Upper lobe of left lung (tissue), 4 donors: ENCODE measurements around the gene MTFP1.

Source experiments
- EP300 ChIP-seq, 4 donors: sonication (generic); formaldehyde crosslinking; IDR thresholded peaks; one replicate each; pipeline ENCODE4 v1.5.1; 2017; ENCODE audit warnings: antibody characterized with exemption in 4 of 4, control low read depth in 2 of 4
- POLR2A ChIP-seq, 4 donors: fragments of 450-650 bp; IDR thresholded peaks; one replicate each; pipeline ENCODE4 v1.5.1; 2016 to 2017; ENCODE audit warnings: antibody characterized with exemption in 4 of 4, mild to moderate bottlenecking in 2 of 4
- POLR2AphosphoS5 ChIP-seq, 2 donors: sonication (generic); formaldehyde crosslinking; IDR thresholded peaks; one replicate each; pipeline ENCODE4 v1.5.1; 2017; ENCODE audit warnings: antibody characterized with exemption in 2 of 2
- TF ChIP-seq, protein P1 (sequence below), 6 experiments: fragments of 450-650 bp in 4 of 6; fragments of 200-600 bp in 2 of 6; sonication (generic) in 2 of 6; IDR thresholded peaks; one replicate each; pipeline ENCODE4 v1.5.1; 2016 to 2019; ENCODE audit warnings: antibody characterized with exemption in 6 of 6

DNA sequence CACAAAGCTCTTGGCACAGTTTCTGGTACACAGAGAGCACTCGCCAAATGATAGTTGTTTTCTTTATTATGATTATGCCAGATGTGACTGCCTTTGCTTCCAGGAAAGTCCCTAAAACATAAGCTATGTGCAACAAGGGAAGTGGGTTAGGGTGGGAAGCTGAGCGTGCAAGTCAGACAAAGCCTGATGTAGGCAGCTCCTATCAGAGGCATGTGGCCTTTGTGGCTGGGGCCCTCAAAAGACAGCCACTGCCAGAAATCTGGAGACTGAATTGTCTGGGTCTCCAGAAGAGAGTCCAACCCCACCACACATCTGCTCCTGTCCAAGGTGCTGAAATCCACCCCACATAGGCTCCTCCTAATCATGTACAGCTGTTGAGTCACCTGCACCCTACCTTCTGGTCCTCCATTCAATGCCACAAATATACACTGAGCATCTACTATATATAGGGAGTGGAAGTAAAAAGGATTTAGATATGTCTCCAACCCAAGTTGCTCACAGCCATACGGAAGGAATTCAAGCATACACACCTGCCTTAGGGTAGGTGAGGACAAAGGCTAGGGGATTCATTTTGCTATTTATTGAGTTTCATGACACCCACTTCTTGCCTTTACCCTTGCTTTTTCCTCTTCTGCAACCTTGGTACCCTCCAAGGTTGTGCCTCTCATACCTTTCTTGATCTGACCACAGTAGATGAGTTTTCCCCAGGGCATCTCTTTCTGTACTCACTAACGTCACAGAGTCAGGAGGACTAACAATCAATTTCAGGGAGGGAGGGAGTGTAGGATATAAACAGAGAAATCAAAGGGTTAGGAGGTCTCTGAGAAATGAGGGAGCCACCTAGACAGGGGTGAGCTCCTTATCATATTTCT, 33.8 kb downstream of the MTFP1 start:
- TF ChIP-seq POLR2A (IDR thresholded peaks at IDR 0.05) (no peak), POLR2AphosphoS5 (IDR thresholded peaks at IDR 0.05) (no peak), EP300 (IDR thresholded peaks at IDR 0.05) (no peak)
- TF ChIP-seq, protein P1, sequence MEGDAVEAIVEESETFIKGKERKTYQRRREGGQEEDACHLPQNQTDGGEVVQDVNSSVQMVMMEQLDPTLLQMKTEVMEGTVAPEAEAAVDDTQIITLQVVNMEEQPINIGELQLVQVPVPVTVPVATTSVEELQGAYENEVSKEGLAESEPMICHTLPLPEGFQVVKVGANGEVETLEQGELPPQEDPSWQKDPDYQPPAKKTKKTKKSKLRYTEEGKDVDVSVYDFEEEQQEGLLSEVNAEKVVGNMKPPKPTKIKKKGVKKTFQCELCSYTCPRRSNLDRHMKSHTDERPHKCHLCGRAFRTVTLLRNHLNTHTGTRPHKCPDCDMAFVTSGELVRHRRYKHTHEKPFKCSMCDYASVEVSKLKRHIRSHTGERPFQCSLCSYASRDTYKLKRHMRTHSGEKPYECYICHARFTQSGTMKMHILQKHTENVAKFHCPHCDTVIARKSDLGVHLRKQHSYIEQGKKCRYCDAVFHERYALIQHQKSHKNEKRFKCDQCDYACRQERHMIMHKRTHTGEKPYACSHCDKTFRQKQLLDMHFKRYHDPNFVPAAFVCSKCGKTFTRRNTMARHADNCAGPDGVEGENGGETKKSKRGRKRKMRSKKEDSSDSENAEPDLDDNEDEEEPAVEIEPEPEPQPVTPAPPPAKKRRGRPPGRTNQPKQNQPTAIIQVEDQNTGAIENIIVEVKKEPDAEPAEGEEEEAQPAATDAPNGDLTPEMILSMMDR (IDR thresholded peaks at IDR 0.05) = no peak
